CD4-positive, alpha-beta T cell treated with Interleukin-17A for 4 hours (primary cell): ENCODE results near the gene SPO11.
A peak's percentile ranks its signal among the peaks of the same experiment; 100 is the strongest.
"Not testable (repeated sequence)": the region's sequence is repeated elsewhere in the genome, so short reads cannot be mapped to it uniquely, and the experiment has no call there.

Experiments used
- DNase-seq: peaks from one replicate; pipeline ENCODE4 v3.0.0-alpha.2; 2020; ENCODE audit warnings: mixed read lengths

The SPO11 gene

DNA sequence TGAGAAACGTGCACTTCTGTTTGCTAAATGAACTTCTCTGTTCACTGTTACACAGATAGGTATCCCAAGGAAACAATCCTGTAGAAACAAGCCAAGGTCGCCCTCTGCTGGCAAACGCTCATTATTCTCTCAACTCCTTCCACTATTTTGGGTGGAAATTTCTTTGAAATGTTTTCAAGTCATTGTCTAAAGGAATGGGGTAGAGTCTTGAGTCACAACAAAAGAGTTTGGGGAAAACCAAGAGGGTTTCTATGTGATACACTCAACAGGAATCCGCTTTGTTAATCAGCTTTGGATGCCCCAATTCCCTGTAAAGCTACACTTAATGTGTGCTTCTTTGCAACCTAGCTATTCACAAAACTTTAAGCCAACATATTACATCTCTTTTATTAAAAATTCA, 16.9 kb downstream of the SPO11 start:
- DNase-seq, result peak; percentile 77

DNA sequence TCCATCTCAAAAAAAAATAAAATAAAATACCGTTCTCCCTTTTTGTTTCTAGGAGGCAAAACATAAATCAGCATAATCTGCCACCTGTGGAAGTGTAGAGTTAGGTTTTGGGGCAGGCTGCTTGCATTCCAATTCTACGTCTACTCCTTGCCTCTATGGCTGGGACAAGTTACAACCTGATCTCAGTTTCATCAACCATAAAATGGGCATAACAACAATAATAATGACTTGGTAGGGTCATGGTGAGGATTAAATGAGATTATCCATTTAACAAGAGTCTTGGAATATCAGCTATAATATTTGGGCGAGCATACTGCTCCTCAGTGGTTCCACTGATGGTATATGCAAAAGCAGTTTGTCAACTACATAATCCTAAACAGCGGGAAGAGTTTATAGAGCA, 17.8 kb downstream of the SPO11 start:
- no peak for DNase-seq

DNA sequence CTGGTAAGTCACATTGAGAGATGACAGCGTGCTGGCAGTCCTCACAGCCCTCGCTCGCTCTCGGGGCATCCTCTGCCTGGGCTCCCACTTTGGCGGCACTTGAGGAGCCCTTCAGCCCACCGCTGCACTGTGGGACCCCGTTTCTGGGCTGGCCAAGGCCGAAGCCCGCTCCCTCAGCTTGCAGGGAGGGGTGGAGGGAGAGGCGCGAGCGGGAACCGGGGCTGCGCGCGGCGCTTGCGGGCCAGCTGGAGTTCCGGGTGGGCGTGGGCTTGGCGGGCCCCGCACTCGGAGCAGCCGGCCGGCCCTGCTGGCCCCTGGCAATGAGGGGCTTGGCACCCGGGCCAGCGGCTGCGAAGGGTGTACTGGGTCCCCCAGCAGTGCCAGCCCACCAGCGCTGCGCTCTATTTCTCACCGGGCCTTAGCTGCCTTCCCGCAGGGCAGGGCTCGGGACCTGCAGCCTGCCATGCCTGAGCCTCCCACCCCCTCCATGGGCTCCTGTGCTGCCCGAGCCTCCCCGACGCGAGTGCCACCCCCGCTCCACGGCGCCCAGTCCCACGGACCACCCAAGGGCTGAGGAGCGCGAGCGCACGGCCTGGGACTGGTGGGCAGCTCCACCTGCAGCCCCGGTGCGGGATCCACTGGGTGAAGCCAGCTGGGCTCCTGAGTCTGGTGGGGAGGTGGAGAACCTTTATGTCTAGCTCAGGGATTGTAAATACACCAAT, 18.8 kb downstream of the SPO11 start:
- not testable (repeated sequence) for DNase-seq

DNA sequence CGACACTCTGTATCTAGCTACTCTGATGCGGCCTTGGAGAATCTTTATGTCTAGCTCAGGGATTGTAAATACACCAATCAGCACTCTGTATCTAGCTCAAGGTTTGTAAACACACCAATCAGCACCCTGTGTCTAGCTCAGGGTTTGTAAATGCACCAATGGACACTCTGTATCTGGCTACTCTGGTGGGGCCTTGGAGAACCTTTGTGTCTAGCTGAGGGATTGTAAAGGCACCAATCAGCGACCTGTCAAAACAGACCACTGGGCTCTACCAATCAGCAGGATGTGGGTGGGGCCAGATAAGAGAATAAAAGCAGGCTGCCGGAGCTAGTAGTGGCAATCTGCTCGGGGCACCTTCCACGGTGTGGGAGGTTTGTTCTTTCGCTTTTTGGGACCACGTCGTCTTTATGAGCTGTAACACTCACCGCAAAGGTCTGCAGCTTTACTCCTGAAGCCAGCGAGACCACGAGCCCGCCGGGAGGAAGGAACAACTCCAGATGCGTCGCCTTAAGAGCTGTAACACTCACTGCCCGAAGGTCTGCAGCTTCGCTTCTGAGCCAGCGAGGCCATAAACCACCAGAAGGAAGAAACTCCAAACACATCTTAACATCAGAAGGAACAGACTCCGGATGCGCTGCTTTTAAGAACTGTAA, 19.4 kb downstream of the SPO11 start:
- DNase-seq, result peak; percentile 16

DNA sequence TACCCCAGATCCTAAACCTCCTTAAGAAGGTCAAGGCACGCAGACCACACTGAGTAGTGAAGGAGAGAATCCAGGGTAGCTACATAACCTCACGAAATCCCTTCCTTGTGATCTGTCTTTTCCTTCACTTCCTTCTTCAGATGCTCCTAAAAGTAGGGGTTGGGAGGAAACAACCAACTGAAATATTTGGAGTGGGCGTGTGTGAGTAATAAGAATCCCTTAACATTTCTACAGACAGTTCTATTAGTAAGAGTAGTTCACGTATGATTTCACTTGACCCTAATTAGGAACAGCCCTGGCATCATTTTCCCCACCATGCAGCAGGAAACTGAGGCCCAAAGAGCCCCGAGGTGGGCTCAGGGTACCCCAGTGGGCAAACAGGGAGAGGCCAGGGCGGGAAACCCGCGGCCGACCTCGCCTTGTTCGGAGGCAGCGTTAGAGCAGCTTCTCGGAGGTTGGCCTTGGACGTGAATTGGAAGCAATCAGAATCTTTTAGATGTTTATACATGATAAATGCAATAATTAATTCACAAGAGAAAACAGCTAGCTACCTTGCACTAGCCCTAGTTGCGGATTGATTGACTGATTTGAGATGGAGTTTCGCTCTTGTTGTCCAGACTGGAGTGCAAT, 20.6 kb downstream of the SPO11 start:
- DNase-seq, result no peak

DNA sequence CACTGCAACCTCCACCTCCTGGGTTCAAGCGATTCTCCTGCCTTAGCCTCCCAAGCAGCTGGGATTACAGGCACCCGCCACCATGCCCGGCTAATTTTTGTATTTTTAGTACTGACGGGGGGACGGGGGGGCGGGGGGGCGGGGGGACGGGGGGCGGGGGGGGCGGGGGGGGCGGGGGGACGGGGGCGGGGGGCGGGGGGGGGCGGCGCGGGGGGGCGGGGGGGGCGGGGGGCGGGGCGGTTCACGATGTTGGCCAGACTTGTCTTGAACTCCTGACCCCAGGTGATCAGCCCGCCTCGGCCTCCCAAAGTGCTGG, 21.1 kb downstream of the SPO11 start:
- not testable (repeated sequence) for DNase-seq

DNA sequence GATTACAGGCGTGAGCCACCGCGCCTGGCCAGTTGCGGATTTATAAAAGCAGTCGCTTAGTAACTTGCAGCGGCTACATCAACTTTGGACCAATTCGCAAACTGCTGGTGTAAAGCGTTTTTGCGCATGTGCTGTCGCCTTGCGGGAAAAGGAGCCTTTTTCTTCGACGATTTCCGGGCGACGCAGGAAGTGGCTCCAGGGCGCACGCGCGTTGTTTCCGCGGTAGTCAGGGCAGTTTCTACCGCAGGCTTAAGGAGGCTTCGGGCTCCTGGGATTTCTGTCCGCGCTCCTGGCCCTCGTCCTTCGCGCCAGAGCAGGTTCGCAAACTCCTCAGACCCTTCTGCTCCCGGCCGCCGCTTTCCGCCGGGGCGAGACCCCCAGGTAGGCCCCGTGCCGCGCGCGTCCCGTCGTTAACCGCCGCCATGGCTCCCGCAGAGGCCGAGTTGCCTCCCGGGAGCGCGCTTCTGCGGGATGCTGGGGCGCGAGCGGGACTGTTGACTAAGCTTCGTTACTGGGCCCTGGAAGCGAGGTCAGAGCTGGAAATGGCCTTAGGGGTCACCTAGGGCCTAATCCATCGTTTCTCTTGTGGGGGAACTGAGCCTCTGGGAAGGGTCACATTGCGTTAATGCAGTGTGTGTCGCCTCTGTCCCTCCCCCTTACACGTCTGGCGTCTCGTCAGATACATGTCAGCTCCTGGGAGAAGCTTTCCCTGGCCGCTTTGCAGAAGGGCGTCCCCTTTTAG, 21.6 kb downstream of the SPO11 start, which contains the start of gene RAE1:
Gene RAE1 (plus strand): TSS at position 214 of the 742 bp plus-strand sequence. CDS start 2,784 bp downstream, outside the sequence.
- peak; percentile 93 for DNase-seq

DNA sequence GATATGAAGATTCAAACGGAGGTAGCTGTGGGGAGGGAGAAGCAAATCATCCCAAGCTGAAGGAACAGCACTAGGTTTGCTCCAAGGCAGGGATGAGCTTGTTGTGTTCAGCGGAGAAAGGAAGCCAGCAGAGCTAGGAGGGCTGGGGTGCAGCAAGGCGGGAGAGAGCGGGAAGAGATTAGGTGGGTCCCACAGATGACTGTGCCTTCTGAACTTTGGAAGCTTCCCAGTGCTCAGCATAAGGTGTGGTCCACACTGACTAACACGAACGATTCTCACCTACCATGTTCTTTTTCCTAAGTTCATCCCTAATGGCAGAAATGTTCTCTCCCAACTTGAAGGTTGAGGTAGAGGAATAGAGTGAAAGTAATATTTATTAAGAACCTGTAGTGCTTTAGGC, 22.7 kb downstream of the SPO11 start:
- no peak for DNase-seq

DNA sequence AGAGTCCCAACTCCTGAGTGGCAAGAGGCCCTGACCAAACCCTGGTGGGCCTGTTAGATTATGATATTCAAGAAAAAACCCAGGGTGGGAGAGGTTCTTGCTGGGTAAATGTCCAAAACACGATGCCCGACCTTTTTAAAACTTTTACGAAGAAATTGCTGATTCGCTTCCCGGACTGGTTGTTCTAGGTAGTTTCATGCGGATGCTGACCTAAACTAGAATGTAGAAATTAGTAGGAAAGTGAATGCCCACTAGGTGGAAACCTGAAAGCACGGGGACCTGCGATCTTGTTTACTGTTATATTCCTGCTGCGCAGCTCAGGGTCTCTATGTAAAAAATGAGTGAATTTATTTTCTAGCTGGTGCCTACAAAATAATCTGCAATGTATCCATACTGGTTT, 23.7 kb downstream of the SPO11 start:
- no peak for DNase-seq

DNA sequence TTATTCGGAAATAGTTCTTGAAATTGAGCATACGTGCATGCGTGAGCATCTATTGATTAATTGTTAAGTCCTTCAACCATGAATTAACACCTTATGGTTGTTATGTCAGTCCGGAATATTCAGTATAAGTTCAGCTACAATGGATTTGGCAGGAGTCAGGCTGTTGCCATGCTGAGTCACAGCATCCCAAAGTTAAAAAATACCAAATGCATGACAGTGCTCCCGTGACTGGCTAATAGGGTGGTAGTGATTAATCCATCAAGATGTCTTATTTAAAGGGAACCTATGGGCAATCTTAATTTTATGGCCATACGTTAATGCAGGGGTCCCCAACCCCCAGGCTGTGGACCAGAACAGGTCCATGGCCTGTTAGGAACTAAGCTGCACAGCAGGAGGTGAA, 31.9 kb downstream of the SPO11 start:
- DNase-seq, result no peak

DNA sequence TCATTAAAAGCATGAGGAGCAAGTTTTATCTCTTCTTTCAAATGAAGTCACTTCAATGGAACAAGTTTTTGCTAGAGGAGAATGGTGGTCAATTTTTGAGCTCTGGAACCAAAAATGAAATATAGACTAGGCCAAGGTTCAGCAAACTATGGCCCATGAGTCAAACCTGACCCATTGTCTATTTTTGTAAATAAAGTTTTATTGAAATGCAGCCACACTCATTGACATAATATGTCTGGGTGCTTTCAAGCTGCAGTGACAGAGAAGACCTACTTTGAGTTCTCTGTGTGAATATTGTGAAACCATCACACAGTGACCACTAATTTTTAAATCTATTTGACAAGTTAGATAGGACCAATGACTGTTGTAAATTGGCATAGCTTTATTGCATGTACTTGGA, 34.8 kb downstream of the SPO11 start:
- no peak for DNase-seq

DNA sequence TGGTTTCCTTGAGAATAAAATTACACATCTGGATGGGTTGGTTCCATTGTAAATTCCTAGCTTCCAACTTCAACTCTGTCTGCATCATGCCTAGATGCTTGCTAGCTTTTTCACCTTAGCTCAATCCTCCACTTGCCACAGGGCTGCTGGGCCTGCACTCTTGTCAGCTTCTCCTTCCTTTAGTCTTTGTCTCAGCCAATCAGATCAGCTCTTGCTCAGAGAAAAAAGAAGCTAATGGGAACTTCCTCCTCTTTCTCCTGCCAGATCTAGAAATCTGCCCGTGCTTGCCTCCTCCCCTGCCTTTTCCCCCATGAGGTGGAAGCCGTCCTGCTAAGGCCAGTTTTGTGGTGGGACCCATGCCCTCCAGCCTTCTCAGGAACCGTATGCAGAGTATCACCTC, 40.0 kb downstream of the SPO11 start:
- DNase-seq, result no peak

DNA sequence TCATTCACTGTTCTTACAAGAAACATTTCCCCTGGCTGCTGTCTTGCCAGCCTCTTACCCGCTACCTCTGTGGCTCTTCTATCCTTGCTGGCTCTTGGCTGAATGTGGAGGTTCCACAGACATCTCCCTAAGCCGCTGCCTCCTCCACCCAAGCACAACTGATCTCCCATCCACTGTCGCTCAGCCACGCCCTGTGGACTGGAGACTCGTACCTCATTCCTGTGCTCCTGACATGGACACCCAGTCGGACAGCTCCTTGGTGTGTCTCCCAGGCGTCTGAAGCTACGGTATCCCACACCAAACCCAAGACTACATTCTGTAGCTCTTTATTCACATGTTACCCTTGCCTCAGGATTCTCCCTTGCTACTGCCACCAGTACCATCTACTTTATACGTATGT, 40.7 kb downstream of the SPO11 start:
- DNase-seq, result no peak

DNA sequence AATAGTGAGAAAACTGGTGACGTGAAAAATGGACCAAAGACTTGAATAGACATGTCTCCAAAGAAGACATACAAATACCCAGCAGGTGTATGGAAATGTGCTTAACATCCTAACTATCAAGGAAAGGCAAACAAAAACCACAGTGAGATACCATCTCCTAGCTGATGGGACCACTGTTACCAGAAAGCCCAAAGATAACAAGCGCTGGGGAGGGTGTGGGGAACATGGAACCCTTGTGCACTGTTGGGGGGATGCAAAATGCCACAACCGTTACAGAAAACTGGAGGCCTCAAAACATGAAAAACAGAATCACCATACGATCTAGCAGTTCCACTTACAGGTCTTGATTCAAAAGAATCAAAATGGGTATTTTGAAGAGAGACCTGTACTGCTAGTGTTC, 41.8 kb downstream of the SPO11 start:
- no peak for DNase-seq

DNA sequence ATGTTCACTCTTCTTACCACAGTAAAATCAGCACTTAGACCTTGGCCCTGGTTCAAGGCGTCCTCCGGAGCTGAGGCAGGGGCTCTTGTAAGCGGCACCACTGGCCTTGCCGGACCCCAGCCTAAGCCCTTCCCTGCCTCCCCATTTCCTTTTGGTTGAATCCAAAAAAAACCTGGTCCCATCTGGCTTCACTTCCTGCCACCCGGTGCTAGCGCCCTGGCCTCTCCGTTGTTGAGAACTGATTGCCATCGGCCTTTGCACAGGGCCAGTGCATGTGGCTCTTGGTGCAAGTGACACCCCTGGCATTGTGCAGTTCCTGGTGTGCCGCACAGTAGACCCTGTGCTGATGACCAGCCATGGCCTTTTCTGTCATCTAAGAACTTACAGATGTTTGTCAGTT, 42.6 kb downstream of the SPO11 start:
- DNase-seq, result no peak

DNA sequence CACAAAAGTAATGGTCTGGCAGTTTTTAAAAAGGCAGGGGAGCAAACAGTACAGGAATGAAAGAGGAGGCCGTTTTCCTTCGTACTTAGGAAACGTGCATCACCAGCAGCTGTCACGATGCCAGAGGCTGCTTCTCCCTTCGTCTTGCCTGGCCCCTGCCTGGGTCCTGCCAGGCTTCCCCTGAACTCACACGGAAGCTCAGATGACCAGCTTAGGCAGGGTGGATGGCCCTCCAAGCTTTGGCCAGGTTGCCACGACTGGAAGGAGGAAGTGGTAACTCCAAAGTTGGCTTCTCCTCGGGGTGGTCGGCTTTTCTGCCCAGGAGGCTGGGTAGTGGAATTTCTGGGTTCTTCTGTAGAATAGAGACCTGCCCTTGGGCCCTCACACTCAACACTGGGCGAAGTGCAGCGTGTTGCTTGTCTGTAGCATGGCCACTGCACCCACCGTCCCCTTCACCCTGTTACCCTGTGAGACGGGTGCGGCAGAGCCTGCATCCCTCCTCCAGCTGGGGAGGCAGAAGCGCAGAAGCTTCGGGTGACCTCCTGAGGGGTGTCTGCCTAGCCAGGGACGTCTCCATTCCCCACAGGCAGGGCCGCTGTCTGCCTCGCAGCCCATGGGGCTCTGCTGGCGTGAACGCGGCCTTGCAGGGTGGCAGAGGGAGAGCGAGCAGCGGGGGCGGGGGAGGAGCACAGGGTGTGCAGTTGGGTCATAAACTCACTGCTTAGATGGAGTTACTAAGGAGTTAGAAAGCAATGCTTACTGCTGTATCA, 43.2 kb downstream of the SPO11 start:
- no peak for DNase-seq

DNA sequence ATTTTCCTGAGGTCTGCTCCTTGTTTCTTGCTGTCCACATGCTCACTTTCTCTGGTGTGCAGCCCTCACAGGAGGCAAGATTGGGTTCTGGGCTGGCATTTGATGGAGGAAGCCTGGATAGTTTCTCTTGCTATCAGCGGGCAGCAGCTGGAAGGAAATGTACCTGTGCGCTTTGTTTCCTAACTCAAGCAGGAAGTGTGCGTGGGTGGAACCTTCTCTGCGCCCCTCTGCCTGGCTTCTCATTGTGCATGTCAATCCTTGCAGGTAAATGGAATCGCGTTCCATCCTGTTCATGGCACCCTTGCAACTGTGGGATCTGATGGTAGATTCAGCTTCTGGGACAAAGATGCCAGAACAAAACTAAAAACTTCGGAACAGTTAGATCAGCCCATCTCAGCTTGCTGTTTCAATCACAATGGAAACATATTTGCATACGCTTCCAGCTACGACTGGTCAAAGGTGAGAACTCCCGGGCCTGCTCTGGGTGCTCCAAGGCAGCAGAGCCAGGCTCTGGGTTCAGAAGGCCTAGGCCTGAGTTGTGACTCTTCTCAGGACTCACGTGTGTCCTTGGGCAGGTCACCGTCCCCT, 44.8 kb downstream of the SPO11 start:
- peak; percentile 27 for DNase-seq

DNA sequence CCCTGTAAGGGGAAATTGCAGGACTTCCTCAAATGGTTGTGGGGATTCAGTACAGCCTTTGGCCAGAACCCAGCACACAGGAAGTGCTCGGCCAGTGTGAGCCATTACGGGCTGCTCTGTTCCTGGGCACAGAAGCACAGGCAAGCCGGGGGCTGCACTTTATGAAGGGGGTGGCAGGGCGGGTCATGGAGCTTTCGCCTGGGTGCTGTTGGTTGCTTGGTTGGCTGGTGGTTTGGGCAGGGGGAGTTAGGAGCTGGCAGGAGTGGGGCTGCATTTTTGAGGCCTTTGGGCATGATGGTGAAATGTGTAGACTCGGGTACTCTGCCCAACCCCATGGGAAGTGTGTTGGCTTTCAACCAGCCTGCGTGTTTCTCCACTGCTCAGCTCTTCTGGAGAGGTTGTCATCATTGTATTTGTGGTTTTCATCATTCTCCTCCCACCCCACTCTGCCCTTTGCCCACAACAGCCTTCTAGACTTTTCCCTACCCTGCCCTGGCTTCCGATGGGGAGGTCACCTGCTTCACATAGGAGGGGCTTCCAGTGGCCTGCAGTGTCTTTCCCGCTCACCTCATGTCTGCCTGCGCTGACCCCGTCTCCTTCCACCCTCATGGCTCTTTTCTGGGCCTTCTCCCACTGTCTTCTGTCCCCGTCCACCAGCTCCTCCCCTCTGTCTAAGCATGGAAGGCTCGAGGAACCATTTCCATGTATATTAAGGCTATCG, 45.5 kb downstream of the SPO11 start:
- no peak for DNase-seq

DNA sequence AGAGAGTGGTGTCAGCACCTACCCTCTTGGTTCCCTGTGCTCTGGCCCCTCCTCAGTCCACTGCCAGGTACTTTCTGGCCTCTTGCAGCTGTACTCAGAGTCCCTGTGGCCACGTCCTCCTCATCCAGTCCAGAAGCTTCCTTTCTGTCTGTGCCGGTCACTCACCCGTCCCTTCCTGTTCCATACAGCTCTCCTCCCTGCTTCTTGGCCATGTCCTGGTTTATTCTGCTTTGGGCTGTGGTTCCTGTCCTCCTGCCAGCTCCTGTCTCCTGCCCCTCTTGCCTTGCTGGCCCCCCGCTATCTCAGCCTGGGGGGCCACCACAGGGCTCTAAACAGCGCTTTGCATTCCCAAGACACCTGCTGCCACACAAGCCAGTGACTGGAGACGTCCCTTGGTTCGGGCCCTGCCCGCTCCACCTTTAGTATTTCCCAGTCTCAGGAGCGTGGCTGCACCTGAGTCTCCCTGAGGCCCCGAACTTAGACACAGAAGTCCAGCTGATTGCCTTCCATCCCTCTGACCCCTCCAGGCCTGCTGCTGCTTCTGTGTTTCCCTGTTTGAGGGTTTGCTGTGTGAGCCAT, 46.1 kb downstream of the SPO11 start:
- DNase-seq, result no peak

DNA sequence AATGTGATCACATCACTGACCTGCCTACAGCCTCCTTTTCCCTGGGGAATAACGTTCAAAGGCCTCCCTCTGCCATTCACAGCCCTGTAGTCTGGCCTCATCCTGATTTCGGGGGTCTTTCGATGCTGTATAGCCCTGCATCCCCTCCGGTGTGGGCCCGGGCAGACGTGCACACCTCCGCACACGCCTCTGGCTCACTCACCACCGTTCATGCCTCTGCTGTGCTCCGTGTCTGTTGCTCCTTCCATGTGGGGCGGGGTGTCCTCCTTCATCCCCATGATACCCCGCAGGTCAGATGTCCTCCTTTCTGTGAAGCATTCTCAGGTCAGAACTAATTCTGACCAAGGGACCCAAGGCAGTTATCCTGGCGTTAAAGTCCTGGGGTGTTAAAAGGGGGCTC, 47.7 kb downstream of the SPO11 start:
- DNase-seq, result no peak

DNA sequence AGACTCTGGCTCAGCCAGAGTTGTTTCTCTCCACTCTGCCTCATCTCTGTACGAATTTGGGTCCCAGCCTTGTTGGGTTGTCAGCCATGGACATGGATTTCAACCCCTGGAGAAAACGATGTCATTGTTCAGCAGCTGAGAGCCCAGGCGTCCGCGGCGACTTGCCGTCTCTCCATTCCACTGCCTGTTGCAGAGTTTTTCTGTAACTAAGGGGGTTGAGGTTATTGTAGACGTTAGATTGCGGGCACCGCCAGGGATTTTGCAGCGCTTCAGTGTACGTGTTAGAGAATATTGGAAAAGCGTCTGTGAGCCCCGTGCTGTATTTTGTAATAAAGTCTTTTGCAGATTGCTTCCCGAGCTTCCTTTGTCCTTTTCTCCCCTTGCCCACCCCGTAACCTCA, 48.5 kb downstream of the SPO11 start:
- no peak for DNase-seq
